ENCODE data around the gene RGS3. TPM values are rescaled to one million over a fixed set of nuclear protein-coding genes. Genes with fewer than 3 reads are reported as not detected.

Gene RGS3
- total RNA-seq, 1 donor from 2014 or later, result 138 TPM

GRCh38 chr9:113645227-113645977 lies 181.9 kb downstream of the RGS3 start:
- no peak for DNase-seq
- intact Hi-C loops (cut with DNase I), result no loop called here
- no peak for ATAC-seq (ENCODE audit: poor library complexity)

GRCh38 chr9:113645978-113646253 lies 182.4 kb downstream of the RGS3 start:
- DNase-seq, result no peak
- no peak for ATAC-seq (ENCODE audit: poor library complexity)
- intact Hi-C loops (cut with DNase I), result no loop called here

GRCh38 chr9:113646491-113646890 lies 183.0 kb downstream of the RGS3 start:
- DNase-seq, result no peak
- intact Hi-C loops (cut with DNase I), result no loop called here
- no peak for ATAC-seq (ENCODE audit: poor library complexity)

Other genes with a start within 250 kb of the RGS3 start
- gene FKBP15, start 242.4 kb upstream of the RGS3 start, total RNA-seq, result 18.1 TPM
- gene SLC31A1, start 242.2 kb upstream of the RGS3 start, total RNA-seq, result 9.4 TPM
- gene CDC26, start 188.2 kb upstream of the RGS3 start, total RNA-seq, result 40.1 TPM
- gene PRPF4, start 188.1 kb upstream of the RGS3 start, total RNA-seq, result 11.0 TPM
- gene RNF183, start 160.4 kb upstream of the RGS3 start, total RNA-seq, result not detected
- gene WDR31, start 123.5 kb upstream of the RGS3 start, total RNA-seq, result 13.8 TPM
- gene BSPRY, start 114.2 kb upstream of the RGS3 start, total RNA-seq, result 0.24 TPM
- 9.8 TPM for gene HDHD3, start 86.7 kb upstream of the RGS3 start, total RNA-seq
- 129 TPM for gene ALAD, start 62.4 kb upstream of the RGS3 start, total RNA-seq
- 20.6 TPM for gene POLE3, start 53.1 kb upstream of the RGS3 start, total RNA-seq
- 0.27 TPM for gene C9orf43, start 53.0 kb upstream of the RGS3 start, total RNA-seq